C4-2B (cell line): ENCODE measurements around the gene ANO2.

Experiments used
- H3K27ac ChIP-seq: fragments of 450-650 bp; 2 replicates; pipeline ENCODE4 v1.5.1; 2017
- ZFX ChIP-seq: fragments of 450-650 bp; IDR thresholded peaks from 2 replicates; pipeline ENCODE4 v1.6.1; 2017
- TF ChIP-seq, protein P1 (sequence below): fragments of 450-650 bp; conservative IDR thresholded peaks from 2 replicates; pipeline ENCODE4 v1.5.1; 2017; ENCODE audit warnings: mild to moderate bottlenecking

ANO2 gene

DNA sequence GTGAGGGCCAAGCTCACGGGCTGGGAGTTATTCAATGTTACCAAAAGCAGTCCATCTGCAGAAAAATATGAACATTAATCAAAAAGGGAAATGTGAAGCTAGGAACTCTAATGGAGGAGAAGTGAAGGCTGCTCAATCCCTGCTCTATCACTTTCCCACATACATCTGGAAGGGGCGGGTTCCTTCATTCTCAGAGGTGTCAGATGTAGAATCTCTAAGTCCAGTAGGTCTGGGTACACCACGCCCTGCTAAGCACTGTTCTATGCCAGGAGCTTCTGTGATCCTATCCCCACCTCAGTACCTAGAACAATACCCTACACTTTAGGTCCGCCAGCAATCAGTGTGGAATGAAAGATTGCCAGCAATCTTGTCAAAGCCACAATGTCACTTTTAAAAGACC is 37.0 kb upstream of the ANO2 start:
- H3K27ac ChIP-seq = no peak overlapping the region
- TF ChIP-seq, protein P1, sequence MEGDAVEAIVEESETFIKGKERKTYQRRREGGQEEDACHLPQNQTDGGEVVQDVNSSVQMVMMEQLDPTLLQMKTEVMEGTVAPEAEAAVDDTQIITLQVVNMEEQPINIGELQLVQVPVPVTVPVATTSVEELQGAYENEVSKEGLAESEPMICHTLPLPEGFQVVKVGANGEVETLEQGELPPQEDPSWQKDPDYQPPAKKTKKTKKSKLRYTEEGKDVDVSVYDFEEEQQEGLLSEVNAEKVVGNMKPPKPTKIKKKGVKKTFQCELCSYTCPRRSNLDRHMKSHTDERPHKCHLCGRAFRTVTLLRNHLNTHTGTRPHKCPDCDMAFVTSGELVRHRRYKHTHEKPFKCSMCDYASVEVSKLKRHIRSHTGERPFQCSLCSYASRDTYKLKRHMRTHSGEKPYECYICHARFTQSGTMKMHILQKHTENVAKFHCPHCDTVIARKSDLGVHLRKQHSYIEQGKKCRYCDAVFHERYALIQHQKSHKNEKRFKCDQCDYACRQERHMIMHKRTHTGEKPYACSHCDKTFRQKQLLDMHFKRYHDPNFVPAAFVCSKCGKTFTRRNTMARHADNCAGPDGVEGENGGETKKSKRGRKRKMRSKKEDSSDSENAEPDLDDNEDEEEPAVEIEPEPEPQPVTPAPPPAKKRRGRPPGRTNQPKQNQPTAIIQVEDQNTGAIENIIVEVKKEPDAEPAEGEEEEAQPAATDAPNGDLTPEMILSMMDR = no peak
- no peak for TF ChIP-seq ZFX

DNA sequence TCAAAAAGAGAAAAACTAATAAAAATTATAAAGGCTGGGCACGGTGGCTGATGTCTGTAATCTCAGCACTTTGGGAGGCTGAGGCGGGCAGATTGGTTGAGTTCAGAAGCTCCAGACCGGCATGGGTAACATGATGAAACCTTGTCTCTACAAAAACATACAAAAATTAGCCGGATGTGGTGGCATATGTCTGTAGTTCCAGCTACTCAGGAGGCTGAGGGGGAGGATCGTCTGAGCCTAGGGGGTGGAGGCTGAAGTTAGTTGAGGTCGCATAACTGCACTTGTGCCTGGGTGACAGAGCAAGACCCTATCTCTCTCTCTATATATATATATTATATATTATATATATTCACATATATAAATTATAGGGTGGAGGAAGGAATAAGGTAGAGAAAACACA is 32.5 kb upstream of the ANO2 start:
- no peak overlapping the region for H3K27ac ChIP-seq
- TF ChIP-seq, protein P1 = no peak
- no peak for TF ChIP-seq ZFX

DNA sequence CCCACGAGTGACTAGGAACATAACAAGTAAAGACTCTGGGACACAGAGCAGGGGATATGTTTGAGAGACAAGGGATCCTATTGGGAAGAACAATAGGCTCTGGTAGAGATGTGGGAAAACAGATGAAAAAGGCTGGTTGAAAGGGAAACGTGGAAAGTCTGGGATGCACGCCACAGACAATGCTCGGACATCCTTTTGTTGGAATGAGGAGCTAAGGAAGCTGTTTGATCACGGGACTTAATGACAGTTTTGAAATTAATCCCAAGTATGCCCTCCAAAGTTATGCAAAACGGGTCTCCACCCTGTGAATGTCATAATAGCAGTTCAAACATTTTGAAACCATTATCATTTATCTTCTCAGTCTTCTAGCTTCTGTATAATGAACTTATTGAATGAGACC is 31.7 kb upstream of the ANO2 start:
- TF ChIP-seq, protein P1 = no peak
- no peak for TF ChIP-seq ZFX
- H3K27ac ChIP-seq = no peak overlapping the region

DNA sequence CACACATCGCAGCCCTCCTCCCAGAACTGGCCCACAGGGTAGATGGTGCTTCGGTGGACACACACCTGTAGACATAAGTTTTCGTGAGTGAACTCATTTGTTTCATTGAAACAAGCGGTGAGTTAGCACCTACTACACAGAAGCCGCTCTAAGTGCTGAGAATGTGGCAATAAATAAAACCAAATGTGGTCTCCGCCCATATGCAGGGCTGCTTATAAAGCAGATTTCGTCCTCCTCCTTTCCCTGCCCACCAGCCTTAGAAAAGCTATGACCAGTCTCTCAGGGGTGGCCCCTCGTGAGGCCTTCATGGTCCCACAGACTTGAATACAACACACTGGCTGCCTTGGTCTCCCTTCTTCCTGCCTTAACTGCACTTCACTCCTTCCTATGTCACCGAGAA is 31.1 kb upstream of the ANO2 start:
- no peak overlapping the region for H3K27ac ChIP-seq
- TF ChIP-seq ZFX = no peak
- TF ChIP-seq, protein P1 = no peak

DNA sequence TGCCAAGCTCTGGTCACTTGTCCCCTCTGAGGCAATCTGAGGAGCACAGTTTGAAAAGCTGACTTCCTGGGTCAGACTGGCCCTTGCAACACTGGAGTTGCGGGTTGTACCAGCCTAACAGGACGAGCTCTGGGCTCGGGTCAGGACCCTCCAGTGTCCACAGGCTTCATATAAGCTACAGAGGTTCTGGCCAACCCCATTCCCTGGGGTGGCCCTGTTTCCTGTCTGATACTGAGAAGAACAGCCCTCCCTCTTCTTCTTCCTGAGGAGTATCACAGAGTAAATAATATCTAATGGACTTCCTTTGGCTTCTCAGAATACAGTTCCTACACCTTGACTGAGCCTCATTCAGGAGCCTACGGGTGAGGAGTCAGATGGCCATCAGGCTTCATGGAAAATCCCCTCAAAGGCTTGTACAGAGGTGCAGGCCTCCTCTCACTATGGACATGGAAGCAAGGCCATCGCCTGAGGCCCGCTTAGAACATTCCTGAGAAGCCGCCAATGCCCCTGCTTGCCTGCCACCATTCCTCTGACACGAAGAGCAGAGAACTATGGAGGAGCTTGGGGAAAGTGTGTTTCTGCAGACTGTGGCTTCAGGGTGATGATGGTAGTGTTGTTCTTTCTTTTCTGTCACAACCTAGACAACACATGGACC is 28.5 kb upstream of the ANO2 start:
- H3K27ac ChIP-seq = no peak overlapping the region
- no peak for TF ChIP-seq ZFX
- TF ChIP-seq, protein P1 = no peak

DNA sequence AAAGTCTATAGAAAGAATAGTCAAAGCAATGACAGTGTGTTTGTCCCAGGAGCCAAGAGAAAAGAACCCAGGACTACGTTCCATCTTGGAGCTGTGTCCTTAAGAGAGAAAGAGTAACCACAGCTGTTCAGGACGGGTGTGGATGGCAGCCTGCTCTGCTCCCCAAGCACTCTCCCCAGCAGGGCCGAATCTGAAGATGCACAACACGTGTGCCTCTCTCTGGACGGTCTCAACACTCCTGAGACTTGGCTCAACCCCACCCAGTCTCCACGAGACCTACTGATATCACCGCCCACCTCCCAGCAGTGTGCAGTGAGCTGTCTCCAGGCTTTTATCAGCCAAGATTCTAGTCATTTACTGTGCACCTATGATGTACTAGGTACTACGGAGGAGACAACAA is 27.3 kb upstream of the ANO2 start:
- no peak overlapping the region for H3K27ac ChIP-seq
- TF ChIP-seq, protein P1 = no peak
- TF ChIP-seq ZFX = no peak

DNA sequence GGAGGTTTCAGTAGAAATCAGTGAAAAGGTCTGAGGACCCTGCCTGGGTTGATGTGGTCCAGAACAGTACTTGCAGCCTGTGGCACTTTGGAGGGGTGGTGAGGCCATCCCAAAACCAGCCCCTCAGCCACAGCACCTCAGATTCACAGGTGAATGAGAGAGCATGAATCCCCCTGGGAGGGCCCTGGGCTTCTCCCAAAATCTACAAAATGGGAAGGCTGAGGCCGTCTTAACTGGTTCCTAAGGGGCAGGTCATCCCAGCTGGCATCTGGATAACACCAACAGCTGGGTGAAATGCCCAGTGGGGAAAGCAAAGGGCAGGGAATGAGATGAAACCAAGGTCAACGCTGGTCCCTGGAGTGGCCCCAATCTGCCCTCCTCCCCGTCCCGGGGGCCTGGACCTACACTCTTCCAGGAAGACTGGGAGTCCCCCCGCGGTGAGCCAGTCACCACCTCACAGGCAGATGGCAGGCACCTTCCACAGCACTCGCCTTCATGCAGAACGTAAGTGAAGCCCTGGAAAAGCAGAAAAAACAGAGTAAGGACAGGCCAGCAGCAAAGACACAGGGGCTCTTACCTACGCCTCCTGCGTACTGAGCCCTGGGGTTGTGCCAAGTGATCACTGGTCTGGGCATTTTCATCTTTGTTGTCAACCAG is 26.3 kb upstream of the ANO2 start:
- TF ChIP-seq, protein P1 = no peak
- no peak for TF ChIP-seq ZFX

More for the DNA sequence above, 26.3 kb upstream of the ANO2 start:
- H3K27ac ChIP-seq = no peak overlapping the region
